Measurements from ENCODE around the gene CAPZA3. TPM values are rescaled to one million over a fixed set of nuclear protein-coding genes. Genes with fewer than 3 reads are reported as not detected.
"Not testable (repeated sequence)": the region's sequence is repeated elsewhere in the genome, so short reads cannot be mapped to it uniquely, and the experiment has no call there.

Gene CAPZA3
- total RNA-seq, 4 donors from 2014 or later: not detected

DNA sequence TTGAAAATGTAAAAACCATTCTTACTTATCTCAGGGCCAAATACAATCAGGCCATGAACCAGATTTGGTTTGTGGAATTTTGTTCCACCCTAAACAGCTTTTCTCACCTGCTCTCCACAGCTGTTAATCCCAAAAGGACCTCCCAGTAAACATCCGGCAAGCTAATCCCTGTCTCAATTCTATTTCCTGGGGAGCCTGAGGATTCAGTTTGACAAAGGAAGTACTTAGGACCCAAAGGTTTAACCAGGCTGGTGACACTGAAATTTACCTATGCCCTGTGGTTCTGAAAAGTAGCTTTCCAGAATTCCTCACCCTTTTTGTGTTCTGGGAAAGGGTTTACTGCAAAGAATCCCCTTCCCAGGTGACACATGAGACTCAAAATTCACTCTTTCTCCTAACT, 15.0 kb downstream of the CAPZA3 start:
- in situ Hi-C loops (cut with MboI; ENCODE audit: low pct_ligation_motif_present in 1 of 4, low pct_unique_long_range_greater_than_20kb in 1 of 4, low sequenced_read_pairs in 3 of 4): no loop called here
- 79 to 100% methylated on average over 1 of the region's 1 CpG for WGBS, 2 donors (ENCODE audit: low coverage in 1 of 2)
- no peak for DNase-seq

DNA sequence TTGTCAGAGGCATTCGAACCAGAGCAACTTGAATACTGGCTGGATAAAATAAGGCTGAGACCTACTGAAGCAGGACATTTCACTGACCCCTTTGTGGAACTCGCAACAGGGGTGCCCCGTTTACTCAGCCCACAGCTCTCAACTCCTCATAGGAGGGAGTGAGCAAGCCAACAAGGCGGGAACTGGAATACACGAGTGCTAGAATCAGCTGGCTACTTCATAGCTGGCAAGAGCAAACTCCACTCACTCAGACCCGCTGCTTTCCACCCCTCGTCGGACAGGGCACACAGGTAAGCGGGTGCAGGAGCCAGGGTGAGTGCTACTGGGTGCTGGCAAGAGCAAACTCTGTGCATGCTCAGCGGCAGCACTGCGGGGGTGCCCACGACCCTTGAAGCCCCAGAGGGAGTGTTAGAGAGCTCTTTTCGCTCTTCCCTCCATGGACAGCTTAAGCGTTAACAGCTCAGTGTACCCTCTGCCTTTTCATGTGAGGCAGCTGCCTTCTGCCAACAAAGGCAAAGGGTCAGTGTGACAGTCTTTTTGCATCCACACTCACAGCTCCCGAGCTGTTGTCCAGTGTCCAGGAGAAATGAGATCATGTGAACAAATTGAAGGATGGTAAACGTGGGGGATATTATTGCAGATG, 15.7 kb downstream of the CAPZA3 start:
- H3K4me1 ChIP-seq: no peaks in the 10 kb centered on the region
- in situ Hi-C loops (cut with MboI; ENCODE audit: low pct_ligation_motif_present in 1 of 4, low pct_unique_long_range_greater_than_20kb in 1 of 4, low sequenced_read_pairs in 3 of 4): no loop called here
- TF ChIP-seq POLR2AphosphoS5 (IDR thresholded peaks at IDR 0.05) (no peak), CTCF (IDR thresholded peaks at IDR 0.05) (no peak)
- no peak overlapping the region for H3K27ac ChIP-seq
- H3K36me3 ChIP-seq: no peaks in the 10 kb centered on the region
- no peak overlapping the region for H3K4me3 ChIP-seq
- no peaks in the 10 kb centered on the region for H3K9me3 ChIP-seq
- WGBS, 2 donors (ENCODE audit: low coverage in 1 of 2): 60 to 64% methylated on average over 1 to 10 of the region's 16 CpGs
- intact Hi-C loops (cut with DNase I; ENCODE audit: low total_unique reads): no loop called here
- DNase-seq: no peak
- no peaks in the 10 kb centered on the region for H3K27me3 ChIP-seq

More for the DNA sequence above, 15.0 kb downstream of the CAPZA3 start:
- Histone ChIP-seq H3K27me3 (no peaks in the 10 kb centered on the region), H3K27ac (no peak overlapping the region), H3K36me3 (no peaks in the 10 kb centered on the region), H3K4me3 (no peak overlapping the region), H3K4me1 (no peaks in the 10 kb centered on the region), H3K9me3 (no peaks in the 10 kb centered on the region)
- no peak for TF ChIP-seq POLR2A (IDR thresholded peaks at IDR 0.05)
- no peak for TF ChIP-seq POLR2AphosphoS5 (IDR thresholded peaks at IDR 0.05)
- no peak for TF ChIP-seq EP300 (IDR thresholded peaks at IDR 0.05; ENCODE audit: low read depth)
- no peak for TF ChIP-seq CTCF (IDR thresholded peaks at IDR 0.05)
- intact Hi-C loops (cut with DNase I; ENCODE audit: low total_unique reads): no loop called here

- in situ Hi-C loops (cut with MboI; ENCODE audit: low pct_ligation_motif_present in 1 of 4, low pct_unique_long_range_greater_than_20kb in 1 of 4, low sequenced_read_pairs in 3 of 4) (no loop called here), intact Hi-C loops (cut with DNase I; ENCODE audit: low total_unique reads) (no loop called here)
- TF ChIP-seq POLR2A (IDR thresholded peaks at IDR 0.05) (no peak), EP300 (IDR thresholded peaks at IDR 0.05; ENCODE audit: low read depth) (no peak), POLR2AphosphoS5 (IDR thresholded peaks at IDR 0.05) (no peak), CTCF (IDR thresholded peaks at IDR 0.05) (no peak)
- DNase-seq: no peak
- 71% methylated on average over 6 of the region's 6 CpGs; no CpG with 5 or more reads in 1 of the 2 donors for WGBS, 2 donors (ENCODE audit: low coverage in 1 of 2)
- no peaks in the 10 kb centered on the region for H3K9me3 ChIP-seq
- no peaks in the 10 kb centered on the region for H3K27me3 ChIP-seq
- no peak overlapping the region for H3K27ac ChIP-seq
- no peaks in the 10 kb centered on the region for H3K4me1 ChIP-seq
- H3K4me3 ChIP-seq: no peak overlapping the region
- no peaks in the 10 kb centered on the region for H3K36me3 ChIP-seq
Measured at GRCh38 chr12:18754124-18754707, 16.3 kb downstream of the CAPZA3 start.

GRCh38 chr12:18755341-18755740, 17.4 kb downstream of the CAPZA3 start:
- Histone ChIP-seq H3K27ac (no peak overlapping the region), H3K27me3 (no peaks in the 10 kb centered on the region), H3K4me1 (no peaks in the 10 kb centered on the region), H3K9me3 (no peaks in the 10 kb centered on the region), H3K36me3 (no peaks in the 10 kb centered on the region), H3K4me3 (no peak overlapping the region)
- TF ChIP-seq POLR2AphosphoS5 (IDR thresholded peaks at IDR 0.05) (no peak), POLR2A (IDR thresholded peaks at IDR 0.05) (no peak), EP300 (IDR thresholded peaks at IDR 0.05; ENCODE audit: low read depth) (no peak), CTCF (IDR thresholded peaks at IDR 0.05) (no peak)
- in situ Hi-C loops (cut with MboI; ENCODE audit: low pct_ligation_motif_present in 1 of 4, low pct_unique_long_range_greater_than_20kb in 1 of 4, low sequenced_read_pairs in 3 of 4) (no loop called here), intact Hi-C loops (cut with DNase I; ENCODE audit: low total_unique reads) (no loop called here)
- no peak for DNase-seq
- 93 to 100% methylated on average over 1 of the region's 1 CpG for WGBS, 2 donors (ENCODE audit: low coverage in 1 of 2)

GRCh38 chr12:18766479-18766878, 28.6 kb downstream of the CAPZA3 start:
- WGBS, 2 donors (ENCODE audit: low coverage in 1 of 2): 70 to 88% methylated on average over 1 of the region's 1 CpG
- DNase-seq; H3K36me3 ChIP-seq; H3K9me3 ChIP-seq; H3K4me3 ChIP-seq; H3K27ac ChIP-seq; in situ Hi-C loops (cut with MboI; ENCODE audit: low pct_ligation_motif_present in 1 of 4, low pct_unique_long_range_greater_than_20kb in 1 of 4, low sequenced_read_pairs in 3 of 4); intact Hi-C loops (cut with DNase I; ENCODE audit: low total_unique reads); H3K4me1 ChIP-seq; H3K27me3 ChIP-seq: not testable (repeated sequence)

Data from transverse colon (tissue), 4 donors.